SK-N-MC (cell line): ENCODE data around the gene ZNF132.

ENCODE experiments used
- EZH2 ChIP-seq: fragments of 200-600 bp; sonication (generic); IDR thresholded peaks from one replicate; pipeline ENCODE4 v1.6.1; 2017; ENCODE audit warnings: antibody characterized with exemption
- FOXP2 ChIP-seq: optimal IDR thresholded peaks from 2 replicates; pipeline ENCODE3; 2011; ENCODE audit warnings: mild to moderate bottlenecking, moderate library complexity; ENCODE audit not compliant: insufficient read depth; ENCODE audit errors: extremely low read length, control extremely low read depth
- POLR2AphosphoS5 ChIP-seq: IDR thresholded peaks from 2 replicates; pipeline ENCODE4 v1.6.1; 2012; ENCODE audit warnings: mild to moderate bottlenecking, low read depth, low read length, borderline replicate concordance

GRCh38 chr19:58385313-58385890 lies 54.6 kb downstream of the ZNF132 start:
- TF ChIP-seq POLR2AphosphoS5 (no peak), EZH2 (no peak), FOXP2 (no peak)
